CMK (cell line): ENCODE results near the gene PRR5L.

Experiments
- DNase-seq: peaks from one replicate; pipeline ENCODE4 v3.0.0-alpha.2; 2010; ENCODE audit warnings: low read depth

PRR5L gene

GRCh38 chr11:36402568-36403170 is 106.6 kb downstream of the PRR5L start:
- DNase-seq = no peak

- no peak for DNase-seq
These were observed 107.6 kb downstream of the PRR5L start for GRCh38 chr11:36403661-36404060.

GRCh38 chr11:36404831-36405230 is 108.7 kb downstream of the PRR5L start:
- no peak for DNase-seq

GRCh38 chr11:36405585-36406367 is 109.7 kb downstream of the PRR5L start:
- no peak for DNase-seq

GRCh38 chr11:36407356-36407755 is 111.3 kb downstream of the PRR5L start:
- DNase-seq = no peak

- DNase-seq = no peak
These were observed 112.5 kb downstream of the PRR5L start for GRCh38 chr11:36408498-36409136.

GRCh38 chr11:36409152-36409816 is 113.2 kb downstream of the PRR5L start:
- peak; percentile 47 for DNase-seq

GRCh38 chr11:36411202-36411640 is 115.1 kb downstream of the PRR5L start:
- DNase-seq = no peak

GRCh38 chr11:36412781-36413383 is 116.8 kb downstream of the PRR5L start:
- DNase-seq = no peak

GRCh38 chr11:36417154-36417553 is 121.1 kb downstream of the PRR5L start:
- no peak for DNase-seq

GRCh38 chr11:36419791-36420424 is 123.8 kb downstream of the PRR5L start:
- no peak for DNase-seq

- DNase-seq = no peak
These were observed 125.6 kb downstream of the PRR5L start for GRCh38 chr11:36421546-36422155.

GRCh38 chr11:36425561-36426081 is 129.5 kb downstream of the PRR5L start:
- DNase-seq = no peak

- no peak for DNase-seq
These were observed 130.2 kb downstream of the PRR5L start for GRCh38 chr11:36426226-36426848.

- no peak for DNase-seq
These were observed 131.0 kb downstream of the PRR5L start for GRCh38 chr11:36427079-36427478.

- no peak for DNase-seq
These were observed 131.8 kb downstream of the PRR5L start for GRCh38 chr11:36427876-36428275.

GRCh38 chr11:36431429-36432092 is 135.5 kb downstream of the PRR5L start:
- no peak for DNase-seq

- DNase-seq = no peak
These were observed 136.0 kb downstream of the PRR5L start for GRCh38 chr11:36432093-36432469.

- DNase-seq = no peak
These were observed 136.7 kb downstream of the PRR5L start for GRCh38 chr11:36432738-36433137.

GRCh38 chr11:36436064-36436463 is 140.0 kb downstream of the PRR5L start:
- no peak for DNase-seq
